ENCODE results near the gene APIP.

Gene APIP

DNA sequence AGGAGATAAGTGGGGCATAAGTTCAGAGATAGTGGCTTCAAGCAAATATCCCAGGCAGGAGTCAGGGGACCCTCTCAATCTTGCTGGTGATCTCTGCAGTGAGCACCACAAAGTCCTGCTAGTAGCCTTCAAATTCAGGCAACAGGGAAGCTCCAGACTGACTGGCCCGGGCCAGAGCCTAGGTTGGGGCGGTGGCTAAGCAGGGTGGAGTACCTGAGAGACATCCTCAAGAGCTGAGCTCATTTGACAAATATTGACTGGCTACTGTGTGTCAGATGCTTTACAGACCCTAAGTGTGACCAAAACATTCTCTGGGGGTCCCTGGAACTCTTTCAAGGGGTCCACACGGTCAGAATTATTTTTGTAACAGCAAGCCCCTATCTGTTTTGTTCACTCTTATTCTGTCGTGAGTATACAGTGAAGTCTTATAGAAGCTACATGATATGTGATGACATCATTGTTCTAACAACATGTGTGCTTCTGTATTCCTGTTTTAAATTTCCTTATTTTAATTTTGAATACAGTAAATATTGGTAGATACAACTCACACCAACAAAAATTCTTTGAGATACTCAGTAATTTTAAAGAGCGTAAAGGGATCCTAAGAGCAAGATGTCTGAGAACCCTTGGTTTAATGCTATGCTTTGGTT, 71.6 kb downstream of the APIP start:
- Mint-ChIP-seq H3K9me3 (no peaks in the 10 kb centered on the region), H3K4me3 (no peak overlapping the region), H3K27me3 (peaks cover 1% of the 10 kb centered on the region), H3K36me3 (no peaks in the 10 kb centered on the region), H3K27ac (no peak overlapping the region), H3K4me1 (no peaks in the 10 kb centered on the region)

- H3K4me3 Mint-ChIP-seq: no peak overlapping the region
- no peaks in the 10 kb centered on the region for H3K4me1 Mint-ChIP-seq
- H3K36me3 Mint-ChIP-seq: no peaks in the 10 kb centered on the region
- H3K27me3 Mint-ChIP-seq: peaks cover 4% of the 10 kb centered on the region
- H3K27ac Mint-ChIP-seq: no peak overlapping the region
- H3K9me3 Mint-ChIP-seq: no peaks in the 10 kb centered on the region
Measured at GRCh38 chr11:34843271-34843670, 72.9 kb downstream of the APIP start.

GRCh38 chr11:34840736-34841386, 75.3 kb downstream of the APIP start:
- Mint-ChIP-seq H3K9me3 (no peaks in the 10 kb centered on the region), H3K4me3 (no peak overlapping the region), H3K27ac (no peak overlapping the region), H3K36me3 (no peaks in the 10 kb centered on the region), H3K27me3 (peaks cover 4% of the 10 kb centered on the region), H3K4me1 (no peaks in the 10 kb centered on the region)

GRCh38 chr11:34839969-34840368, 76.2 kb downstream of the APIP start:
- no peak overlapping the region for H3K27ac Mint-ChIP-seq
- no peak overlapping the region for H3K4me3 Mint-ChIP-seq
- no peaks in the 10 kb centered on the region for H3K9me3 Mint-ChIP-seq
- no peaks in the 10 kb centered on the region for H3K4me1 Mint-ChIP-seq
- peaks cover 4% of the 10 kb centered on the region for H3K27me3 Mint-ChIP-seq
- no peaks in the 10 kb centered on the region for H3K36me3 Mint-ChIP-seq

DNA sequence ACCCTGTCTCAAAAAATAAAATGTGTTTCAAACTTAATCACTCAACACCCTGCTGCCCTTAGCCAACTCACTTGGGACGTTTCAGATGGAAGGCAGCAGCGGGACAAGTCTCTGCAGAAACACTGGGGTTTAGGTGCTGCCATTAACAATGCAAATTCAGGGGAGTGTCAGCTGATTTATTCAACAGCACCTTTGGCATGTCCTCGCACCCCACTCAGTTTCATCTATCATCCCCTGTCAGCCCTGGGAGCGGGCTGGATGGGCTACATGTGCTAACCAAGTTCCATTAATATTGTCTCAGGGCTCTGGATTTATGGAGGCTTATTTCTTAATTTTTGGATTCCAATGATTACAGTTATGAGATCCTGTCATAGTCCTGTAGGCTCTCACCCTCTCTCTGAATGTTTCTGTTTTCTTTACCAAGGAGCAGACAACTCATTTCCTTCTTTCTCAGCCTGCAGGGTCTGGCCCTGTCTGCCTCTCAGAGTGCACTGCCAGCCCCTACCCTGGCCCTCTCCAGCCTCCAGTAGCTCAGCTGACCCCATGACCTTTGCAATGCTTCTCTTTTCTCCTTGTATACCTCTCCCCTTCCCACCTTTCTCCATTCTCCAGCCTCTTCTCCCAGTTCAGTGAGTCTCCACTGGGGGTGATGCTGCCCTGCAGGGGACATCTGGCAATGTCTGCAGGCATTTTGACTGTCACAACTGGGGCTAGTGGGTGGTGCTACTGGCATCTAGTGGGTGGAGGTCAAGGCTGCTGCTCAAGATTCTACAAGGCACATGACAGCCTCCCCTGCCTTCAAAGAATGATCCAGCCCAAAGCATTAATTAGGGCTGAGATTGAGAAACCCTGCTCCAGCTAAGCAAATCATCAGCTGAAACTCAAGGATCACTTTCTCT, 79.0 kb downstream of the APIP start:
- Mint-ChIP-seq H3K36me3 (no peaks in the 10 kb centered on the region), H3K27ac (no peak overlapping the region), H3K4me1 (no peaks in the 10 kb centered on the region), H3K27me3 (peaks cover 4% of the 10 kb centered on the region), H3K9me3 (no peaks in the 10 kb centered on the region), H3K4me3 (no peak overlapping the region)

DNA sequence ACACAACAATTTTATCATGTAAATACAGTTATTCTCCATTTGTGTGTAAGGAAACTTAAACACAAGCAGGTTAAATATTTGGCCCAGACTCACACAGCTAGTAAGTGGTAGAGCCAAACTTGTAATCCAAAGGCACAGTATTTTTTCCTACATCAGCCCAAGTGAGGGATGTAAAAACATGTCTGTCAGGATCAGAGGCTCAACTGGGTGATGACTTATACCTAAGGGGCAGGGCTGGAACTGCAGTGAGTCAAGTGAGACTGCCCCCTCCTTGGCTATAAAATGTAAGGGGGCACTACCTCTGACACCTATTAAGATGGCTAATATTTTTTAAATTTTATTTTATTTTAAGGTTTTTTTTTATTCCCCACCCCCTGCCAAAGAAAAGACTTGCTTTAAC, 82.6 kb downstream of the APIP start:
- Mint-ChIP-seq H3K36me3 (no peaks in the 10 kb centered on the region), H3K27ac (no peak overlapping the region), H3K9me3 (no peaks in the 10 kb centered on the region), H3K4me3 (no peak overlapping the region), H3K4me1 (no peaks in the 10 kb centered on the region), H3K27me3 (peaks cover 3% of the 10 kb centered on the region)

Measured in activated naive CD4-positive, alpha-beta T cell treated with anti-CD3 and anti-CD28 coated beads, Interleukin-2, amount 50 U/mL, for 24 hours (primary cell).